Left ventricle myocardium inferior (tissue), 1 donor: ENCODE measurements around the gene FITM2. TPM values are rescaled to one million over a fixed set of nuclear protein-coding genes. Genes with fewer than 3 reads are reported as not detected.
"Not testable (repeated sequence)": the region's sequence is repeated elsewhere in the genome, so short reads cannot be mapped to it uniquely, and the experiment has no call there.

Source experiments
- DNase-seq: peaks from one replicate; pipeline ENCODE4 v3.0.0-alpha.2; 2020
- H3K27ac ChIP-seq: fragments of 200-600 bp; replicated peaks from 2 replicates; pipeline ENCODE4 v1.8.0; 2021
- H3K27me3 ChIP-seq: fragments of 200-600 bp; 2 replicates; pipeline ENCODE4 v1.8.0; 2021; ENCODE audit warnings: low read depth
- H3K36me3 ChIP-seq: fragments of 200-600 bp; 2 replicates; pipeline ENCODE4 v1.8.0; 2021
- H3K4me1 ChIP-seq: fragments of 200-600 bp; 2 replicates; pipeline ENCODE4 v1.8.0; 2021
- H3K4me3 ChIP-seq: fragments of 200-600 bp; 2 replicates; pipeline ENCODE4 v1.8.0; 2021; ENCODE audit warnings: mild to moderate bottlenecking, moderate library complexity
- H3K9me3 ChIP-seq: fragments of 200-600 bp; replicated peaks from 2 replicates; pipeline ENCODE4 v1.8.0; 2021
- intact Hi-C: fragments of 100-400 bp; cut with micrococcal nuclease; formaldehyde crosslinking; loops from one replicate; pipeline ENCODE4 v1.11.0; 2022
- total RNA-seq: library from RNA; stranded (reverse); fragmentation: NEBNext Ultra II Directional; extraction: Animal tissue kit (Norgen Biotek cat#: 25700); gene quantifications from one replicate; pipeline ENCODE4 v1.2.1, GENCODE V29; 2021
- TF ChIP-seq, protein P1 (sequence below): fragments of 200-600 bp; IDR thresholded peaks from 2 replicates; pipeline ENCODE4 v1.8.0; 2021; ENCODE audit warnings: antibody characterized with exemption, mild to moderate bottlenecking, borderline replicate concordance
- donor health status: DM: no; HTN: yes; CAD: no; lungs with severe emphysema.

FITM2 gene
- total RNA-seq, 1 donor from 2014 or later = 160 TPM

DNA sequence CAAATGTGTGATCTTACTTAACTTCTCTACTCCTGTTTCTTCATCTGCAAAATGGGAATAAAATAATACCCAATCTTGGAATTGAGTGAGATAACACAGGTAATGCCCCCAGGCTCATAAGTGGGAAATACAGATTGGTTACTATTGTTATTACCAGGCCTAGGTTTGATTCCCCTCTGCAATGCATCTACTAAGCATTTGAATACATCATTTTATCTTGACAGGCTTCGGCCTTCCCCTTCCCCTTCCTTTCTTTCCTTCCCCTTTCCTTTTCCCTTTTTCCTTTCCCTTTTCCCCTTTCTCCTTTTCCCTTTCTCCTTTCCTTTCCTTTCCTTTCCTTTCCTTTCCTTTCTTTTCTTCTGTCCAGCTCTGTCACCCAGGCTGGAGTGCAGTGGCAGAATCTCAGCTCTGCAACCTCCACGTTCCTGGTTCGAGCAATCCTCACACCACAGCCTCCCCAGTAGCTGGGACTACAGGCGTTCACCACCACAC, 37.2 kb upstream of the FITM2 start:
- H3K9me3 ChIP-seq = no peaks in the 10 kb centered on the region
- intact Hi-C loops = no loop called here
- H3K27me3 ChIP-seq = peaks cover 30% of the 10 kb centered on the region
- TF ChIP-seq, protein P1, sequence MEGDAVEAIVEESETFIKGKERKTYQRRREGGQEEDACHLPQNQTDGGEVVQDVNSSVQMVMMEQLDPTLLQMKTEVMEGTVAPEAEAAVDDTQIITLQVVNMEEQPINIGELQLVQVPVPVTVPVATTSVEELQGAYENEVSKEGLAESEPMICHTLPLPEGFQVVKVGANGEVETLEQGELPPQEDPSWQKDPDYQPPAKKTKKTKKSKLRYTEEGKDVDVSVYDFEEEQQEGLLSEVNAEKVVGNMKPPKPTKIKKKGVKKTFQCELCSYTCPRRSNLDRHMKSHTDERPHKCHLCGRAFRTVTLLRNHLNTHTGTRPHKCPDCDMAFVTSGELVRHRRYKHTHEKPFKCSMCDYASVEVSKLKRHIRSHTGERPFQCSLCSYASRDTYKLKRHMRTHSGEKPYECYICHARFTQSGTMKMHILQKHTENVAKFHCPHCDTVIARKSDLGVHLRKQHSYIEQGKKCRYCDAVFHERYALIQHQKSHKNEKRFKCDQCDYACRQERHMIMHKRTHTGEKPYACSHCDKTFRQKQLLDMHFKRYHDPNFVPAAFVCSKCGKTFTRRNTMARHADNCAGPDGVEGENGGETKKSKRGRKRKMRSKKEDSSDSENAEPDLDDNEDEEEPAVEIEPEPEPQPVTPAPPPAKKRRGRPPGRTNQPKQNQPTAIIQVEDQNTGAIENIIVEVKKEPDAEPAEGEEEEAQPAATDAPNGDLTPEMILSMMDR = no peak
- H3K4me1 ChIP-seq = no peaks in the 10 kb centered on the region
- no peak overlapping the region for H3K4me3 ChIP-seq
- H3K27ac ChIP-seq = no peak overlapping the region
- no peak for DNase-seq
- no peaks in the 10 kb centered on the region for H3K36me3 ChIP-seq

DNA sequence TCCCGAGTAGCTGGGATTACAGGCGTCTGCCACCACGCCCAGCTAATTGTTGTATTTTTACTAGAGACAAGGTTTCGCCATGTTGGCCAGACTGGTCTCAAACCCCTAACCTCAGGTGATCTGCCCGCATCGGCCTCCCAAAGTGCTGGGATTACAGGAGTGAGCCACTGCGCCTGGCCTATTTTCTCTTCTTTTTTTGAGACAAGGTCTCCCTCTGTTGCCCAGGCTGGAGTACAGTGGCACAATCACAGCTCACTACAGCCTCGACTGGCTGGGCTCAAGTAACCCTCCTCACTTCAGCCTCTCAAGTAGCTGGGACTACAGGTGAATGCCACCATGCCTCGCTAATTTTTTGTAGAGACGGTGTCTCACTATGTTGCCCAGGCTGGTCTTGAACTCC, 34.9 kb upstream of the FITM2 start:
- DNase-seq, intact Hi-C loops, H3K9me3 ChIP-seq, H3K36me3 ChIP-seq, H3K4me3 ChIP-seq, H3K4me1 ChIP-seq, H3K27ac ChIP-seq: not testable (repeated sequence)
- peaks cover 28% of the 10 kb centered on the region for H3K27me3 ChIP-seq

DNA sequence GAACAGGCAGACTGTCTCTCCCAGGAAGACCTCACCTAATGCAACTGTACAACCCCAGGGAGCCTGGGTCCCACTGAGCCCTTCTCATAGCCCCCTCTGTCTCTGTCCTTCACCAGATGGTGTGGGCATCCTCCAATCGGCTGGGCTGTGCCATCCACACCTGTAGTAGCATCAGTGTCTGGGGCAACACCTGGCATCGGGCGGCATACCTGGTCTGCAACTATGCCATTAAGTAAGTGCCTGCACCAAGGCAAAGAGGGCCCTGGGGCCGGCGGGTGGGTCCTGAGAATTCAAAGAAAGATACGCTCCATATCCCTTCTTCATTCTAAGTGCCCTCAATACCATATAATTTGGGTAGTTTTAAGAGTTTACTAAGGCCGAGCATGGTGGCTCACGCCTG, 34.1 kb upstream of the FITM2 start:
- intact Hi-C loops = no loop called here

DNA sequence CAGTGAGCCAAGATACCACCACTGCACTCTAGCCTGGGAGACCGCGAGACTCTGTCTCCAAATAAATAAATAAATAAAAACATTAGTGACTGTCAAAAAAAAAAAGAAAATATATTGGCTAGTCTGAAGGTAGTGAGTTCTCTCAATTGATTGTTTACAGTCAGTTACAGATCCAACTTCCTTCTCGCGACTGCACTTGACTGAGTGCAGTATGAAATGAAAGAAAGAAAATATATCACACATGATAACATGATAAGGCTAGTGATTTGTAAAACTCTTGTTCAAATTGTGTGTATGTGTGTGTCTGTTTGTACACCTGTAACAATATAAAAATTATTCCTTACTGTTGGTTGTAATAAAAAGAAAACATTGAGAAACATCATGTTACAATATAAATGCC, 33.7 kb upstream of the FITM2 start:
- H3K4me1 ChIP-seq = no peaks in the 10 kb centered on the region
- H3K9me3 ChIP-seq = no peaks in the 10 kb centered on the region
- H3K27ac ChIP-seq = no peak overlapping the region
- no peaks in the 10 kb centered on the region for H3K36me3 ChIP-seq
- no peak overlapping the region for H3K4me3 ChIP-seq
- TF ChIP-seq, protein P1 = no peak
- intact Hi-C loops = no loop called here
- peaks cover 19% of the 10 kb centered on the region for H3K27me3 ChIP-seq
- DNase-seq = no peak

More for the DNA sequence above, 34.1 kb upstream of the FITM2 start:
- Histone ChIP-seq H3K9me3 (no peaks in the 10 kb centered on the region), H3K36me3 (no peaks in the 10 kb centered on the region), H3K4me1 (no peaks in the 10 kb centered on the region), H3K27ac (no peak overlapping the region), H3K4me3 (no peak overlapping the region), H3K27me3 (peaks cover 23% of the 10 kb centered on the region)
- TF ChIP-seq, protein P1 = no peak
- DNase-seq = no peak

DNA sequence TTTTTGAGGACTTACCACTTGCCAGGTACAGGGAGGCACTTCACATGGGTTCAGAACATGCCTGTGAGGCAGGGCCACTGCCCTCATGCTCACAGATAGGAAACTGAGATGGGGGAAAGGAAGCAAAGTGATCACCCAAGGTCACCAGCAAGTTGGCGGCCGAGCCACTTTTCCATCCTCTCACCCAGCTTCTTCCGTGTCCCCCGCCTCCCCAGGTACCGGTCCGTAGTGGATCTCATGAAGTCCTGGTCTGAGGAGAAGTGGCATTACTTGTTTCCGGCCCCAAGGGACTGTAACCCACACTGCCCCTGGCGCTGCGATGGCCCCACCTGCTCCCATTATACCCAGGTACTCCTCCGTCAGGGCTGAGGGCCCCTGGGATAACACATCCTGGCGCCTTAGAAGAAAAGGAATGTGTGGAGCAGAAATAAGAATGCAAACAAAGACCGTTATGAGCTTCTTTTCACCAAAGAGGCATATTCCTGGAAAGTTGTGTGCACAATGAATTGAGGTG, 32.2 kb upstream of the FITM2 start:
- H3K4me1 ChIP-seq = no peaks in the 10 kb centered on the region
- H3K4me3 ChIP-seq = no peak overlapping the region
- H3K27me3 ChIP-seq = peaks cover 12% of the 10 kb centered on the region
- H3K27ac ChIP-seq = no peak overlapping the region
- intact Hi-C loops = no loop called here
- TF ChIP-seq, protein P1 = no peak
- H3K36me3 ChIP-seq = no peaks in the 10 kb centered on the region
- DNase-seq = no peak
- H3K9me3 ChIP-seq = no peaks in the 10 kb centered on the region

DNA sequence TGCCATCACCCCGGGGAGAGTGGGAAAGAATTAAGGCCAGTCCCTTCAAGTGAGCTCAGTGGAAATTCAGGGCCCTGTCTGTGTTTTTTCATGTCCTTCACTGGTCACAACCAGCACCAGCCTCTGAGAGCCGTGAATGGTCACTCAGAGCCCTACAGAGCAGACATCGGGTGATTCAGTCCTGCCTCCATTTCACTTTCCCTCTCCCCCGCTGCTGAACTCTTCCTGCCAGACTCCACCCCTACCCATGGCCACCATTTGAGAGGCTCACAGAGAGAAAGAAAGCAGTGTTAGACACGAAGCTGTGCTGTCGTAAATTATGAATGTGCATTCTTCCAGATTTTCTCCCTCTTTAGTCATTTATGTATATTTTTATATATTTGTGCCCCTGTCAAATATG, 31.2 kb upstream of the FITM2 start:
- no peaks in the 10 kb centered on the region for H3K9me3 ChIP-seq
- no peak overlapping the region for H3K27ac ChIP-seq
- no peak for DNase-seq
- no peak overlapping the region for H3K4me3 ChIP-seq
- intact Hi-C loops = no loop called here
- H3K36me3 ChIP-seq = no peaks in the 10 kb centered on the region
- no peaks in the 10 kb centered on the region for H3K4me1 ChIP-seq
- peaks cover 22% of the 10 kb centered on the region for H3K27me3 ChIP-seq
- TF ChIP-seq, protein P1 = no peak
